ENCODE measurements around the gene TMEM163. TPM values are rescaled to one million over a fixed set of nuclear protein-coding genes. Genes with fewer than 3 reads are reported as not detected.
"Not testable (repeated sequence)": the region's sequence is repeated elsewhere in the genome, so short reads cannot be mapped to it uniquely, and the experiment has no call there.

Gene TMEM163
- total RNA-seq, 2 experiments from 2014 or later: 0.08 to 0.10 TPM

DNA sequence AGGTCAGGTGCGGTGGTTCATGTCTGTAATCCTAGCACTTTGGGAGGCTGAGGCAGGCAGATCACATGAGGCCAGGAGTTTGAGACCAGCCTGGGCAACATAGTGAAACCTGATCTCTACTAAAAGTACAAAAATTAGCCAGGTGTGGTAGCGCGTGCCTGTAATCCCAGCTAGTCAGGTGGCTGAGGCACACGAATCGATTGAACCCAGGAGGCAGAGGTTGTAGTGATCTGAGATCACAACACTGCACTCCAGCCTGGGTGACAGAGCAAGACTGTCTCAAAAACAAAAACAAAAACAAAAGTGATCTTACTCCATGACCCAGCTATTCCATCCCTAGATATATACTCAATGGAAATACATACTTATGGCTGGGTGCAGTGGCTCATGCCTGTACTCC is 153.8 kb downstream of the TMEM163 start:
- POLR2A ChIA-PET: not testable (repeated sequence)
- CTCF ChIA-PET: interaction anchor here (0.6 kb wide), 1 partner anchor 397 kb away, joined by 7 read pairs; no protein-coding TSS in a partner anchor

DNA sequence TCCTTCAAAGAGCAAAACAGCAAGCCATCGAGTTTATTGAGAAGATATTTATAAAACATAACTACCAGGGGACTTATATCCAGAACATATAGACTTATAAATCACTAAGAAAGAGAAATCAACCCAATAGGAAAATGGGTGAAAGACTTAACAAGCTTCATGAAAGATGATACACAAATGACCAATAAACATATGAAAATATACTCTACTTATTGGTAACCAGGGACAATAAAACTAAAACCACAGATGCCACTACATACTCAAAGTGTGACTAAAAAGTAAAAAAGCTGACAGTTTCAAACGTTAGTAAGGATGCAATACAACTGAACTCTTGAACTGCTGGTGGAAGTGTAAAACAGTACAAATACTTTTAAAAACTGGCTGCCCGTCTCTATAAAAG is 154.3 kb downstream of the TMEM163 start:
- ChIA-PET POLR2A (no interaction called here), CTCF (interaction anchor here (0.6 kb wide), 1 partner anchor 398 kb away, joined by 7 read pairs; no protein-coding TSS in a partner anchor)

DNA sequence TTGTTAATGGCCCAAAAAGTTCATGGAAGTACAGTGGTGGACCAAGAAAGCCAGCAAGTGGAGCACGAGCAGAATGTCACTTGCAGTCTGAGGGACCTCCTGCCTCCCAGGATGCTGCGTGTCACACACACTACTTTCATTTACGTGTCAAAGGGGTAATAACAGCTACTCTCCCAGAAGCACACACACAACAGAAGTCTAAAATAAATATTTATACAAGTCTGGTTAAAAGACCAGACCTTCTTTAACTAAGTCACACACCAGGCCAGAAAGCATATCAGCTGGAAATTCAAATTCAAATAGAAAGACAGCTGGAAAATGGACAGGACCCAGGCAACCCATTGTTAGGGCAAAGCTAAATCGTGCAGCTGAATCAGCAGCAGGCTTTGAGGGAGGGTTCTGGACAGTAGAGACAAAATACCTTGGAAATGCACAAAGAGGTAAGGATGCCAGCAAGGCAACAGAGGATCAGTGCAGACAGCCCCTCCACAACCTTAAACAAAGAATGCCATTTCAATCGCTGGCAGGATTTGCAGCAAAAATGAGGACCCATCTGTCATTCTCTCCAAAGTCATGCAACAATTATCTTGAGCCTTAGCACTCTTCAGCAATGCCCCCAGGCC is 160.5 kb downstream of the TMEM163 start:
- ChIA-PET CTCF (no interaction called here), POLR2A (no interaction called here)

DNA sequence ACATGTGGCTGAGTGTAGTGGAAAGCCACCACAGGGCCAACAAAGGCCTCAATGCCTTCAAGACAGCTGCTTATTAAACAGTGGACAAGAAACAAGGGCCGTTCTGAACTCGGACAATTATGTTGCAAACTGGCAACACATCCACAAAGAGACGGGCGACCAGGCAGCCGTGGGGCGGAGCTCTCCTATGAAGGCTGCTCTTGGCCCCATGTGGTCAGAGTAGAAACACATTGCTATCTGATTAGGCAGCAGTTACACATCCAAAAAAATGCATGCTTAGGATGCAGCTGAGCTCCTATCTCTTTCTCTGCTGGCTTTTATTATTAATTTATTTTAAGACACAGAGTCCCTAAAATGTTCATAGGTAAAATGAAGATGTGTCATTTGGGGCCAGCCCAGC is 163.4 kb downstream of the TMEM163 start:
- ChIA-PET POLR2A (no interaction called here), CTCF (no interaction called here)

DNA sequence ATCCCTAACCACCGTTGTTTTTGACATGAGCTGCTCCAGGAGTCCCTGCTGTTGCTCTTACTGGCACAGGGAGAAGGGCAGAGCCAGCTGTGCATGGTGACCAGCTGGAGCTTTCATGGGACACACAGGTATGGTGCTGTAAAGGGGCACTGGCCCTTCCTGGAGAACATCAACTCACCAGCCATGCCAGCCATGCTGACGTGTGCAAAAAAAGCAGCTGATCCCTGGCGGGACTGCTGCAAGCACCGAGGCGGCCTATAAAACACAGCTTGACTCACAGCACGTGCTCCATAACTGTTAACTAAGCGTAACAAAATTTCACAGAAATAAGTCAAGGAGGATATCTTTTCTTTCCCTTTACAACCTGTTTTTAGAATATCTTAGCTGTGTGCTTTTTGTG is 165.1 kb downstream of the TMEM163 start:
- ChIA-PET POLR2A (no interaction called here), CTCF (interaction anchor here (0.6 kb wide), 1 partner anchor 427 kb away, joined by 3 read pairs; no protein-coding TSS in a partner anchor)

DNA sequence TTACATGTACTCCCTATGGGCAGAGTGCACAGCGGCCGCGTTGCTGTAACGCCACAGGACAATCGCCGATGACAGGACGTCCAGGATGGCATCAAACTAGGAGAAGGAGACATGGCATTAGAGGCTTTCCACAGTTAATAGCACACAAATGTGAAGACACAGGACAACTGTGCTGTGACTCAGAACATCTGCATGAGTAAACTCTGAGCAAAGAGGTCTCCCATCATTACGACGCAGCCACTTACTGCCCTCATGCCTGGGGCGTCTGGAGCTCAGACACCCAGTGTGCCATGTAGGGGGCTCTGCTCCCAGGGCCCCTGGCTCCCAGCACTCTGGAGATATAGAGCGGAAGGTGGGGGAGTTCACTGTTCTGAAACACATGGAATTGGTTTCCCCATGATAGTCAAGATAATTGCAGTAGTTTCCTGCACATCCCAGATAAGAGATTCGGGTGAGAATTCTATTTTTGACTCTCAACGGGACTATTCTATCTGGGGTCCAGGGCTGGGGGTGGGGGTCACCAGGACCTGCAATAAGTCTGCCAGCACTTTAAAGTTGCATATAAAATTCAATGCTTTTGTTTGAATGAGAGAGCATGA is 168.1 kb downstream of the TMEM163 start:
- ChIA-PET POLR2A (no interaction called here), CTCF (no interaction called here)

DNA sequence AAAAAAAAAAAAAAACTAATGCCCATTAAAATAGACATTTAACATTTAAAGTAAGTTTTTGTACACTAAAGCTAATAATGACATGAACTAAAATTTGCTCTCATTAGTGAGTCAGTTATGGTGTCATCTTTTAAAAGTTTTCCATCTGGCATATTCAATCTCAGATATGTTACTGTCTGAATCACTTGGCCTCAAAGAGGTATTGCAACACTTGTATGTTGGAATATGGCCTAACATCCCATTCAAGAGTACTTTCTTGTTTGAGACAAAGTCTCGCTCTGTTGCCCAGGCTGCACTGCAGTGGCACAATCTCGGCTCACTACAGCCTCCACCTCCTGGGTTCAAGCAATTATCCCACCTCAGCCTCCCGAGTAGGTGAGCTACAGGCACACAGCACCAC is 169.7 kb downstream of the TMEM163 start:
- CTCF ChIA-PET: no interaction called here

DNA sequence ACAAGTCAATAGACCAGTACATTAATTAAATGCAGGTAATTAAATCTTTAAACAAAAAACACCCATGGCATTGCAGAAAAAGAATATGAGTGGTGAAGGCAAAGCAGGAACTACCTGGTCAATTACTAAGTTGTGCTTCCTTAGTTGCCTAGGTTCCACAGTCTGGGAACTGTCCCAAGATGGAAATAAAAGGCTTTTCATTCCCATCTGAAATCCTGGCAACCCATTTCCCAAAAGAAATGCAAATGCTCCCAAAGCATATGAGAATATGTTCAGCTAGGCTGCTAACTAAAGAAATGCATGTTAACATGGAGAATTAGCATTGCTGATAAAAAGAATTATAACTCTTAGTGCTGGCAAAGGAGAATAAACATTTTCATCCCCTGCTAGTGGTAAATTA is 177.8 kb downstream of the TMEM163 start:
- ChIA-PET CTCF (no interaction called here), POLR2A (no interaction called here)

More for the DNA sequence above, 169.7 kb downstream of the TMEM163 start:
- POLR2A ChIA-PET: no interaction called here

DNA sequence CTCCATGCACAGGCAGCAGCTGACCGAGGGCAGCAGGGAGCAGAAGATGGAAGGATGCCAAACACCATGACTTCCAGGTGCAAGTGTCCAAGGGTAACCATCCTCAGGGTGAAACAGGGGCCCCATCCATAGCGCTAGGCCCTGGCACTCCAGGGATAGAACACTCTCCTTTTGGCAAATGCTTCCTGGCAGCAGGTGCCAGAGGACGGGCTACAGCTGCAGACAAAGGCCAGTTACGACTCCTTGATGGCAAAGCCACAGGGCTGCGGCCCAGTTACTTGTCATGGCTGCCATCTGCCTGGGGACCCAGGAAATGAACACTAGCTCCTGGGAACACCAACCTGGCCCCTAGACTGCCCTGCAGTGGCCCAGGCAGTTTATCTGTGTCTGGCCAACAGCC is 178.8 kb downstream of the TMEM163 start:
- CTCF ChIA-PET: no interaction called here
- POLR2A ChIA-PET: no interaction called here

DNA sequence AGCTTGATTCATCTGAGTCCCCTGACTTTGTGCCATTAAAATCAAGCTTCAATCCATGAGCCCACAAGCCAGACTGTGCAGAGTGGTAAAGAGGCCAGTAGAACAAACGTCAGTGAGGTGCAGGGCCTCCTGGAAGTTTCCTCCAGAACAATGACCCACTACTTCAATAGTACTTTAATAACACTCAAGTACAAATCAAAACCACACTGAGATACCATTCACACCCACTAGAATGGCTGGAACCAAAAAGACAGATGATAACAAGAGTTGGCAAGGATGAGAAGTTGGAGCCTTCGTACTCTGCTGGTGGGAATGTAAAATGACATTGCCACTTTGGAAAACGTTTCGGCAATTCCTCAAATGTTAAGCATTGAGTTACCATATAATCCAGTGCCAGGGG is 181.1 kb downstream of the TMEM163 start:
- ChIA-PET CTCF (no interaction called here), POLR2A (no interaction called here)

DNA sequence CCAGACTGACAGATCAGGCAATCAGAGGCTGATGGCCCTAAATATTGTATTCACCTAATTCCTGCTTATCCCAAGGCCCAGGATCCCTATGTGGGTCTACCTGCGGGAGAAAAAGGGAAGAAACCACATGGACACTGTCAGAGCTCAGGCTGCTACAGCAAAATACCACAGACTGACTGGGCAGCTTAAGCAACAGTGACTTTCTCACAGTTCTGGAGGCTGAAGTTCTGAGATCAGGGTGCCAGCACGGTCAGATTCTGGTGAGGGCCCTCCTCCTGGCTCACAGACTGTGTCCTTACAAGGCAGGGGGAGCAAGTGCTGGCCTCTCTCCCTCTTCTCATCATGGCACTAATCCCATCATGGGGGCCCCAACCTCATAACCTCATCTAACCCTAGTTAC is 181.7 kb downstream of the TMEM163 start:
- ChIA-PET CTCF (no interaction called here), POLR2A (no interaction called here)

DNA sequence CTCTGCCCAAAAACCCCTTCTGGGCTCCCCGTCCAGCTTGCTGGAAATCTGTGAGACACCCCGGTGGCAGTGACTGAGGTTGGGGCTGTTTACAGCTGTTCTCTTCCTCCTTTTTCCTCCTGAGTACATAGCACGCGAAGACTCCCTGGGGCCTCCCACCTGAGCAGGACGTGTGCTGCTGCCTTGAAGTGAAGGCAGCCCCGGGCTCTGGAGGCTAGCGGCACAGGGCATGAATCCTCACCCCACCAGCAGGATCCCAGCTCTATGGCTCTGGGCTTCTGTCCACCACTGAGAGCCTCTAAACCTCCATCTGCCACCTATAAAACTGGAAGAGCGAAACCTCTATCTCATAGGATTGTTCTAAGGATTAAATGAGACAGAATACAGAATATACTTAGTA is 182.5 kb downstream of the TMEM163 start:
- POLR2A ChIA-PET: no interaction called here
- CTCF ChIA-PET: no interaction called here

DNA sequence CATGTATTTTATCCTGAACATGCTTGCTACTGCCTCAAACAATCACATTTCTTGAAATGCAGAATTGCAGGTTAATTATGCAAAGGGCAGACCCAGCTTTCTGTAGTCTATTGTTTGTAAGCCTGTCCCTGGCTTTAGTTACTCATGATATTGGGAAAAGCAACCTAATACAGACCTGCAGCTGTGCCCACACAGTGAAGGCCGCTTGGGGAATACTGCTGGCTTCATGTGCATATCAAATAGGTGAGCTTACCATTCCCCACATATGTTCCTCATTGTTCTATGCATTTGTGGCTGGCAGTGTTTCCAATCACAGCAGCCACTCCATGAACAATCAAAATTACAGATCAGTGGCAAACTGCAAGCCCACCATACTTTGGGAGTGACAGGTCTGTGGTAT is 186.3 kb downstream of the TMEM163 start:
- POLR2A ChIA-PET: no interaction called here

DNA sequence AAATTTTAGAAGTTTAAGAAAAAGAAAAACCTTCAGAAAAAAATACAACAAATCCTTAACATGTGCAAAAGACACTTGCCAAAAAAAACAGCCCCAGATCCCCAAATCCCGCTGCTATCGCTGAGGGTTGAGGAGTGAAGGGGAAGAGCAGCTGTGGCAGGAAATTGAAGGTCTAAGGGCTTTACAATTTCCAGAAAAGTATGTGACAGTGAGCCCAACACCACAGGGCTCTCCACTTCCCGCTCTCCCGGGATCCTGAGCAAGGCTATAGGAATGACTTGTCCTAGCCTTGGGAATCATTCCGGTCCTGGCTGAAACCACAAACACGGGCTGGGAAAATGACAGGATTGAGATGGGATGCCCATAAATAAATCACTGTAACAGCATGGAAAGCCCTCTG is 191.4 kb downstream of the TMEM163 start:
- POLR2A ChIA-PET: no interaction called here

More for the DNA sequence above, 186.3 kb downstream of the TMEM163 start:
- CTCF ChIA-PET: interaction anchor here (1.1 kb wide), 1 partner anchor 82 kb away, joined by 3 read pairs; no protein-coding TSS in a partner anchor

DNA sequence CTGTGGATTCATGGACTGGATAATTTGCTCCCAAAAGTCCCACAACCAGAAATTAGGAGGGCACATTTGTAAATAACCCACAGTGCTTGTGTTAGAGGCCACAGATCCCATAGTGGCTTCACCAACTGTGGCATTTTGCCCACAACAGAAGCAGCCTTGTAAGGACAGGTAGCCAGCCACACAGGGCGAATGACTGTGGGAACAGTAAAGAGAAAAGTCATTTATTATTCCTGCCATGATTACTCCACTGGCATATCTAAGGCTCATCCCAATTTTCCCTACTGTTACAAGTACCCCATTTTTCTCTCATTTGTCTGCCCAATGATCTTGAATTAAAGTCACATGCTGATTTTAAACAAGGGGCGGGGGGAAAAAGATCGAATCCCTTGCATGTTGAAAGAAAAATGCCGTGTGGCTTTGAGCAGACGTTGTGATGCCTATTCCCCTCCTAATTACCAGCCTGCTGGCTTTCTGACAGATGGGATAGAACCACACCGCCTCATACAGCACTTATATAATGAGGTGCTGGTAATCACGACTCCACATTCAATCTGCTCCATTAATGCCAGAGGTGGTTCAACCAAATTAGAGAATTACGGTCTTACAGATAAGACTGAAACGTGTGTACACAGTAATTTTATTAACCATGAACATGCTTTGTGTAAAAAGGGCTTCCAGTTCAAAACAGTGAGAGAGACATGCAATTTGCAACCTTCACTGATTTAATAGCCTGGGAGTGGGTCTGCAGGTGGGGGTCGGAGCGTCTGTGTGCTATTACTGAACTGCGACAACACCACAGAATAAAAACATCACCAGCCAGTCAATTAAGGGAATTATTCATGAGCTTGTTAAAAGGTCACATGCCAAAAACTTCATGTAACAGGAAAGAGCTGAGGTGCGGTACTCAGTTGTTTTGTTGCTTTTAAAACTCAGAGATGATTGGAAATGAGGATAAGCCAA is 196.0 kb downstream of the TMEM163 start:
- POLR2A ChIA-PET: no interaction called here
- CTCF ChIA-PET: no interaction called here

More for the DNA sequence above, 191.4 kb downstream of the TMEM163 start:
- CTCF ChIA-PET: no interaction called here

DNA sequence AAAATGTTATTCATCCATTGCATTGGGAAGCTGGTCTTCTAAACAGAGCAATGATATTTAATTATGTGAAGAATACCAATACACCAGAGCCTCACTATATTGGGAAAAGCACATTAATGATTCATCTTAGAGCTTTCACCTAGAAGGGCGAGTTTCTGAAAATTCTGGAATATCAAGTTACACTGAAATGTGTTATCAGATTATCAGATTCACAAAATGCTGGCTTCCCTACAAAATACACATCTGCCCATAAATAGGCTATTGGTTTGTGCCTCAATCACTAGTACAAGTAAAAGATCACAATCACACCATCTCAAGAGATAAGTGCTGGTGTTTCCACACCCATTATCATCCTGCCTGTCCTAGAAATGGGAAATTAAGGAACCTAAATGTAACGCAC is 200.7 kb downstream of the TMEM163 start:
- ChIA-PET POLR2A (no interaction called here), CTCF (no interaction called here)

DNA sequence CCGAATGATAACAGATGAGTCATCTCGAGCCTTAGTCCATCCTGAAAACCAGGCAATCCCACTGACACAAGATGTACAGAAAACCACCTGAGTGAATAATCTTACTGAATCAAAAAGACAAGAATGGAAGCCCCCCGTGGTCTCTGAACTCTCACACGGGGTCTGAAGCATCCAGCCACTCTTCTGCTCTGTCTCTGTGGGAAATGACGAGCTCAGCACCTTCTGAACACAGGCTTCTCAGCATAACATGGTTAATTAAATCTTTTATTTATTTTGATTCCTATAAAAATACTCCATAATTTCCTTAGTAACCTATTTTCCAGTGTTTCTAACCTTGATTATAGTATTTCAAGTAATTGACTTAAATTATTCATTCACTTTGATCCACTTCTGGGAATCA is 203.7 kb downstream of the TMEM163 start:
- ChIA-PET CTCF (no interaction called here), POLR2A (no interaction called here)

DNA sequence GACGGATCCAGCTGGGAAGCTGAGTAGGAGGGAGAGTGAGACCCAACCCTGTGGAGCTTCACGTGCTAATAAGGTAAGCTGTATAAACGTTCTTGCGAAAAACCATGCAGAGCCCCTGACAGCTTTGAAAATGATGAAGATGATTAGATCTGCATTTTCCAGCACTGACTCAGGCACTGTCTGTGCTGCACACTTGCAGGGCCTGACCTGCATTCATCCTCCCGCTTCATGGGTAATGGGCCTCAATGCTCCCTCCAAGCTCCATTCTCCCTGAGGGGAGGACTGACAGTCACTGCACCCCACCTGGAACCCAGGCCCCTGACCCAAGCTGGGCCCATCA is 205.4 kb downstream of the TMEM163 start:
- ChIA-PET CTCF (no interaction called here), POLR2A (no interaction called here)

DNA sequence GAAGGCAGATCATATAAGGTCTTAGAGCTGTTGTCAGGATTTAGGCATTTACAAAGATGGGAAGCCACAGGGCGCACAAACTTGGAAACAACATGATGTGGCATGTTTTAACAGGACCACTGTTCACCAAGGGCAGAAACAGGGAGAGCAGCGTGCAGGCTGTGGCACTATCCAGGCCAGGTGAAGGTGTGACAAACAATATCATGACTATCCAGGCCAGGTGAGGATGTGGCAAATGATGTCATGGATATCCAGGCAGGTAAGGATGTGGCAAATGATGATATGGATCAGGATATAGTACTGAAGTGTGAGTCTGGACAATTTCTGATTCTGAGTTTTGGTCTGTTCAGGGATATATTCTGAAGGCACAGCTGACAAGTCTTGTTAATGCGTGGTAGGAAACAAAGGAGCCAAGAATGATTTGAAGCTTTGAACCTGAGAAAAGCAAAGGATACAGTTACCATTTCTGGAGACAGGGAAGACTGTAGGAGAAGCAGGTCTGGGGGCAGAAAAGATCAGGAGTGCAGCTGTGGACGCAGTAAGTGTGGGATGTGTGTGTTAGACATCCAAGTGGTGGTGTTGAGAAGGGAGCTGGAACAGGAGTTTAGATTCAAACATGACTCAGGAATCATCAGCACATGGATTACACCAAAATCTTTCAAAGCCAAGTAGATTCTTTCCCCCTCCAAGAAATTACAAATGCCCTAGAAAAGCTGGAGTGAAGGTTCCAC is 205.9 kb downstream of the TMEM163 start:
- CTCF ChIA-PET: no interaction called here
- POLR2A ChIA-PET: no interaction called here

DNA sequence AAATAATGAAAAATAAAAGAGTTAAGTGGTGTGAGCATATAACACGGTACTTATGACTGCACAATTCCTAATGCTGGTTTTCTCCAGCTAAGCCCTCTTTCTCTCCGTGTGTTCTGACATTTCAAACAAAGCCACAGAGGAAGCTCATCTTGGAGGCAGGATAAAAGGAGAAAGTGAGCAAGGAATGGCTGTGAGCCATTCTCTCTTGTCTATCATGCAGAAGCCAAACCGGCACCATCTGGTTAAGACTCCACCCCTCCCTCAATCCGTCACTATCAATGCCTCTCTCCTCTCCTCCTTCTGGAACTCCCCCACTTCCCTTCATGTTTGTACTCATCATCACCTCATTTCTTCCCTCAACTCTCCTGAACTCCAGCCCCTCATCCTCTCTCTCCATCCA is 210.4 kb downstream of the TMEM163 start:
- CTCF ChIA-PET: no interaction called here

More for the DNA sequence above, 210.4 kb downstream of the TMEM163 start:
- POLR2A ChIA-PET: no interaction called here

All from activated CD8-positive, alpha-beta memory T cell treated with anti-CD3 and anti-CD28 coated beads for 36 hours (primary cell).